ENCODE measurements around the gene PTGES. TPM values are rescaled to one million over a fixed set of nuclear protein-coding genes. Genes with fewer than 3 reads are reported as not detected.

PTGES gene
- total and polyA plus RNA-seq, 9 of the 15 experiments (the other 6 are each of a cell fraction or from before 2014, with no cell fraction given), result 0.13 TPM; not detected in 8

DNA sequence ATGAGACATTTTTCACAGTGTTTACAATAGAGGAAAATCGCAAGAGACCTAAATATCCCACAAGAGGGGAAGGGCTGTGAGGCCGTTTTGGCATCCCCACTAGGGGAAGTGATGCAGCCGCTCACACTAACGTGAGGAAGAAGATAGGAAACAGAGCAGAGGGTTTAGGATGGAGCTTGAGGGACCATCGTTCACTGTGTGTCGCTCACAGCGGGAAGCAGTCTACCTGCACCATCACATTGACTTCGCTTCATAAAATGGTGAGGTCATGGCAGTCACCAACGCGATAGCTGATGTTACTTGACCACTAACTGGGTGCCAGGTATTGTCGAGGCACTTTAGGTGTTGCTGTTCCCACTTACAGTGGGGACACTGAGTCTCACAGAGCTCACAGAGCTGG is 51.8 kb downstream of the PTGES start (continued):
- TF ChIP-seq ZNF175 (CRISPR knock-in tag; IDR thresholded peaks at IDR 0.05; ENCODE audit: low read depth) (no peak), RB1 (IDR thresholded peaks at IDR 0.05; ENCODE audit: low read depth) (no peak)
- TF ChIP-seq, protein P1, sequence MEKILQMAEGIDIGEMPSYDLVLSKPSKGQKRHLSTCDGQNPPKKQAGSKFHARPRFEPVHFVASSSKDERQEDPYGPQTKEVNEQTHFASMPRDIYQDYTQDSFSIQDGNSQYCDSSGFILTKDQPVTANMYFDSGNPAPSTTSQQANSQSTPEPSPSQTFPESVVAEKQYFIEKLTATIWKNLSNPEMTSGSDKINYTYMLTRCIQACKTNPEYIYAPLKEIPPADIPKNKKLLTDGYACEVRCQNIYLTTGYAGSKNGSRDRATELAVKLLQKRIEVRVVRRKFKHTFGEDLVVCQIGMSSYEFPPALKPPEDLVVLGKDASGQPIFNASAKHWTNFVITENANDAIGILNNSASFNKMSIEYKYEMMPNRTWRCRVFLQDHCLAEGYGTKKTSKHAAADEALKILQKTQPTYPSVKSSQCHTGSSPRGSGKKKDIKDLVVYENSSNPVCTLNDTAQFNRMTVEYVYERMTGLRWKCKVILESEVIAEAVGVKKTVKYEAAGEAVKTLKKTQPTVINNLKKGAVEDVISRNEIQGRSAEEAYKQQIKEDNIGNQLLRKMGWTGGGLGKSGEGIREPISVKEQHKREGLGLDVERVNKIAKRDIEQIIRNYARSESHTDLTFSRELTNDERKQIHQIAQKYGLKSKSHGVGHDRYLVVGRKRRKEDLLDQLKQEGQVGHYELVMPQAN (IDR thresholded peaks at IDR 0.05; ENCODE audit: borderline replicate concordance), result no peak
- TF ChIP-seq, protein P2, sequence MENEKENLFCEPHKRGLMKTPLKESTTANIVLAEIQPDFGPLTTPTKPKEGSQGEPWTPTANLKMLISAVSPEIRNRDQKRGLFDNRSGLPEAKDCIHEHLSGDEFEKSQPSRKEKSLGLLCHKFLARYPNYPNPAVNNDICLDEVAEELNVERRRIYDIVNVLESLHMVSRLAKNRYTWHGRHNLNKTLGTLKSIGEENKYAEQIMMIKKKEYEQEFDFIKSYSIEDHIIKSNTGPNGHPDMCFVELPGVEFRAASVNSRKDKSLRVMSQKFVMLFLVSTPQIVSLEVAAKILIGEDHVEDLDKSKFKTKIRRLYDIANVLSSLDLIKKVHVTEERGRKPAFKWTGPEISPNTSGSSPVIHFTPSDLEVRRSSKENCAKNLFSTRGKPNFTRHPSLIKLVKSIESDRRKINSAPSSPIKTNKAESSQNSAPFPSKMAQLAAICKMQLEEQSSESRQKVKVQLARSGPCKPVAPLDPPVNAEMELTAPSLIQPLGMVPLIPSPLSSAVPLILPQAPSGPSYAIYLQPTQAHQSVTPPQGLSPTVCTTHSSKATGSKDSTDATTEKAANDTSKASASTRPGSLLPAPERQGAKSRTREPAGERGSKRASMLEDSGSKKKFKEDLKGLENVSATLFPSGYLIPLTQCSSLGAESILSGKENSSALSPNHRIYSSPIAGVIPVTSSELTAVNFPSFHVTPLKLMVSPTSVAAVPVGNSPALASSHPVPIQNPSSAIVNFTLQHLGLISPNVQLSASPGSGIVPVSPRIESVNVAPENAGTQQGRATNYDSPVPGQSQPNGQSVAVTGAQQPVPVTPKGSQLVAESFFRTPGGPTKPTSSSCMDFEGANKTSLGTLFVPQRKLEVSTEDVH (IDR thresholded peaks at IDR 0.05; ENCODE audit: low read depth, partially characterized antibody), result no peak

GRCh38 chr9:129698254-129698757 is 54.5 kb downstream of the PTGES start:
- Histone ChIP-seq H3K4me3 (no peak overlapping the region), H3K36me3 (ENCODE audit: control insufficient read depth, insufficient read depth, low read length) (no peaks in the 10 kb centered on the region), H3K79me2 (ENCODE audit: control insufficient read depth, insufficient read depth, low read length) (no peaks in the 10 kb centered on the region), H3K27ac (ENCODE audit: extremely low read depth, low read depth, low read length) (no peak overlapping the region), H3K4me1 (replicated peaks in 1 of 2; ENCODE audit: control insufficient read depth in 2 of 2, insufficient read depth in 2 of 2, low read length in 2 of 2) (peaks cover 0 to 16% of the 10 kb centered on the region in 2 experiments; a peak in 2 of 5 replicates), H3K27me3 (ENCODE audit: control insufficient read depth in 2 of 2, insufficient read depth in 2 of 2, low read length in 2 of 2) (peaks cover 69 to 86% of the 10 kb centered on the region in 2 experiments), H2AFZ (ENCODE audit: low read depth, low read length) (peak overlapping the region; percentile 15; the same call in 1 of the 2 replicates), H3K4me2 (ENCODE audit: insufficient read depth, low read length) (no peak overlapping the region), H3K9me3 (replicated peaks; ENCODE audit: control insufficient read depth, insufficient read depth, low read depth, low read length) (no peaks in the 10 kb centered on the region), H3K9ac (ENCODE audit: insufficient read depth in 1 of 2, low read depth in 2 of 2, low read length in 2 of 2) (peak overlapping the region in 1 of 2 experiments; percentile 49; a peak in 2 of 4 replicates), H3K9me1 (ENCODE audit: control insufficient read depth, insufficient read depth, low read length) (no peaks in the 10 kb centered on the region), H4K20me1 (replicated peaks; ENCODE audit: control insufficient read depth, insufficient read depth, low read length) (0 out of 2 replicates have a peak, but pooled peaks cover 8% of the 10 kb centered on the region)
- WGBS (ENCODE audit: insufficient coverage, low coverage, missing lambda C conversion rate), result 20% methylated on average over 15 of the region's 17 CpGs
- BruUV-seq (replicated peaks), result no TSS peak
- ATAC-seq (peak; percentile 40; the same call in 1 of the 3 replicates), DNase-seq (ENCODE audit: extremely low read depth in 1 of 4, low spot score in 3 of 4) (no peak), FAIRE-seq (no peak)
- ChIA-PET POLR2A (interaction anchor here (0.6 to 1.8 kb wide), 3 partner anchors 11 to 78 kb away, joined by 3 to 4 read pairs (median 3); no protein-coding TSS in a partner anchor), CTCF (ENCODE audit: low intra/inter-chr PET ratio) (no interaction called here)
- intact Hi-C loops (cut with micrococcal nuclease) (loop anchor here (5.0 kb wide), 1 partner anchor 56 kb away; the partner anchor contains the start of gene ASB6), in situ Hi-C loops (cut with MboI) (no loop called here)
- TF ChIP-seq, protein P3, sequence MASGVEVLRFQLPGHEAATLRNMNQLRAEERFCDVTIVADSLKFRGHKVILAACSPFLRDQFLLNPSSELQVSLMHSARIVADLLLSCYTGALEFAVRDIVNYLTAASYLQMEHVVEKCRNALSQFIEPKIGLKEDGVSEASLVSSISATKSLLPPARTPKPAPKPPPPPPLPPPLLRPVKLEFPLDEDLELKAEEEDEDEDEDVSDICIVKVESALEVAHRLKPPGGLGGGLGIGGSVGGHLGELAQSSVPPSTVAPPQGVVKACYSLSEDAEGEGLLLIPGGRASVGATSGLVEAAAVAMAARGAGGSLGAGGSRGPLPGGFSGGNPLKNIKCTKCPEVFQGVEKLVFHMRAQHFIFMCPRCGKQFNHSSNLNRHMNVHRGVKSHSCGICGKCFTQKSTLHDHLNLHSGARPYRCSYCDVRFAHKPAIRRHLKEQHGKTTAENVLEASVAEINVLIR (CRISPR knock-in tag; IDR thresholded peaks at IDR 0.05), result no peak
- TF ChIP-seq TEAD4 (IDR thresholded peaks at IDR 0.05; ENCODE audit: low read length) (no peak), TEAD4 (CRISPR knock-in tag; IDR thresholded peaks at IDR 0.05; ENCODE audit: borderline replicate concordance) (0 out of 2 replicates have a peak, but pooled peaks have one; percentile 34), GABPB1 (CRISPR knock-in tag; IDR thresholded peaks at IDR 0.05) (no peak), FOXO4 (CRISPR knock-in tag; IDR thresholded peaks at IDR 0.05) (no peak), HLTF (IDR thresholded peaks at IDR 0.05) (no peak), MAFF (IDR thresholded peaks at IDR 0.05; ENCODE audit: low read length) (no peak)
